Measurements from ENCODE around the gene NLGN3.
"Not testable (repeated sequence)": the region's sequence is repeated elsewhere in the genome, so short reads cannot be mapped to it uniquely, and the experiment has no call there.

GRCh38 chrX:71180579-71181265, 36.1 kb downstream of the NLGN3 start:
- TF ChIP-seq CTCF, POLR2AphosphoS5, EP300 (IDR thresholded peaks at IDR 0.05): not testable (repeated sequence)
